Muscle of leg (tissue), 11 donors: ENCODE measurements around the gene MXRA8. TPM values are rescaled to one million over a fixed set of nuclear protein-coding genes. Genes with fewer than 3 reads are reported as not detected.

Source experiments
- DNase-seq: peaks from one replicate; pipeline ENCODE4 v3.0.0; 2013
- H3K27ac ChIP-seq: one replicate; pipeline ENCODE4 v1.5.1; 2013; ENCODE audit warnings: mild to moderate bottlenecking, low read length, control low read depth
- H3K27me3 ChIP-seq: one replicate; pipeline ENCODE4 v1.6.1; 2013; ENCODE audit warnings: low read length; ENCODE audit not compliant: control insufficient read depth, insufficient read depth
- H3K36me3 ChIP-seq: one replicate; pipeline ENCODE4 v1.6.1; 2013; ENCODE audit warnings: low read length; ENCODE audit not compliant: control insufficient read depth, insufficient read depth
- H3K4me1 ChIP-seq: one replicate; pipeline ENCODE4 v1.6.1; 2013; ENCODE audit warnings: low read length; ENCODE audit not compliant: control insufficient read depth, insufficient read depth
- H3K4me3 ChIP-seq: one replicate; pipeline ENCODE4 v1.5.1; 2013; ENCODE audit warnings: low read length, control low read depth
- H3K9me3 ChIP-seq: replicated peaks from 2 replicates; pipeline ENCODE4 v1.6.1; 2013; ENCODE audit warnings: low read depth, low read length; ENCODE audit not compliant: control insufficient read depth
- WGBS: methylation state at CpG from one replicate; pipeline ENCODE4 v1.1.5; 2013; ENCODE audit warnings: missing lambda C conversion rate; ENCODE audit not compliant: insufficient coverage; 5-methylcytosine and 5-hydroxymethylcytosine counted together
- polyA plus RNA-seq, 8 donors: library from polyadenylated mRNA; unstranded; fragments of 120-200 nt; gene quantifications; one replicate each; pipeline versions ENCODE4 v1.2.1 to v1.2.3, GENCODE V29; 2013; ENCODE audit warnings: inconsistent platforms in 1 of 8, low replicate concordance in 1 of 8; ENCODE audit not compliant: insufficient read length in 8 of 8, insufficient read depth in 1 of 8
- total RNA-seq: library from RNA; stranded (reverse); fragments of 120-200 nt; gene quantifications from one replicate; pipeline ENCODE4 v1.2.4, GENCODE V29; 2013

The MXRA8 gene
- total and polyA plus RNA-seq, 9 donors: 56.2 to 113 (median 87.9) TPM

- H3K9me3 ChIP-seq: no peaks in the 10 kb centered on the region
- H3K36me3 ChIP-seq: peaks cover 66% of the 10 kb centered on the region
- 89% methylated on average over 14 of the region's 15 CpGs for WGBS
- H3K4me3 ChIP-seq: no peak overlapping the region
- H3K27ac ChIP-seq: no peak overlapping the region
- no peaks in the 10 kb centered on the region for H3K27me3 ChIP-seq
- no peak for DNase-seq
- H3K4me1 ChIP-seq: peaks cover 14% of the 10 kb centered on the region
Observed at GRCh38 chr1:1314237-1314586, 44.1 kb downstream of the MXRA8 start.

GRCh38 chr1:1313500-1314236 lies 44.7 kb downstream of the MXRA8 start:
- DNase-seq: no peak
- peaks cover 61% of the 10 kb centered on the region for H3K36me3 ChIP-seq
- H3K4me3 ChIP-seq: no peak overlapping the region
- H3K9me3 ChIP-seq: no peaks in the 10 kb centered on the region
- 86% methylated on average over 33 of the region's 37 CpGs for WGBS
- no peaks in the 10 kb centered on the region for H3K27me3 ChIP-seq
- peaks cover 19% of the 10 kb centered on the region for H3K4me1 ChIP-seq
- H3K27ac ChIP-seq: no peak overlapping the region

- Histone ChIP-seq H3K36me3 (peaks cover 56% of the 10 kb centered on the region), H3K4me1 (peaks cover 15% of the 10 kb centered on the region), H3K27me3 (no peaks in the 10 kb centered on the region), H3K9me3 (no peaks in the 10 kb centered on the region), H3K4me3 (no peak overlapping the region), H3K27ac (no peak overlapping the region)
- no peak for DNase-seq
- 89% methylated on average over 44 of the region's 49 CpGs for WGBS
Observed at GRCh38 chr1:1312450-1313314, 45.7 kb downstream of the MXRA8 start.

GRCh38 chr1:1311107-1312104 lies 46.9 kb downstream of the MXRA8 start:
- H3K4me3 ChIP-seq: no peak overlapping the region
- WGBS: 86% methylated on average over 21 of the region's 22 CpGs
- no peak overlapping the region for H3K27ac ChIP-seq
- no peaks in the 10 kb centered on the region for H3K9me3 ChIP-seq
- H3K4me1 ChIP-seq: peaks cover 24% of the 10 kb centered on the region
- DNase-seq: no peak
- peaks cover 54% of the 10 kb centered on the region for H3K36me3 ChIP-seq
- no peaks in the 10 kb centered on the region for H3K27me3 ChIP-seq

GRCh38 chr1:1310476-1311053 lies 47.8 kb downstream of the MXRA8 start:
- no peak for DNase-seq
- 79% methylated on average over 17 of the region's 21 CpGs for WGBS
- Histone ChIP-seq H3K27ac (no peak overlapping the region), H3K9me3 (no peaks in the 10 kb centered on the region), H3K27me3 (no peaks in the 10 kb centered on the region), H3K36me3 (peaks cover 54% of the 10 kb centered on the region), H3K4me1 (peaks cover 32% of the 10 kb centered on the region), H3K4me3 (no peak overlapping the region)

GRCh38 chr1:1310109-1310385 lies 48.3 kb downstream of the MXRA8 start:
- Histone ChIP-seq H3K27ac (no peak overlapping the region), H3K4me1 (peaks cover 37% of the 10 kb centered on the region), H3K4me3 (no peak overlapping the region), H3K36me3 (peaks cover 50% of the 10 kb centered on the region), H3K9me3 (no peaks in the 10 kb centered on the region), H3K27me3 (no peaks in the 10 kb centered on the region)
- DNase-seq: no peak
- WGBS: 80% methylated on average over 3 of the region's 3 CpGs

- no peaks in the 10 kb centered on the region for H3K27me3 ChIP-seq
- peaks cover 44% of the 10 kb centered on the region for H3K36me3 ChIP-seq
- no peaks in the 10 kb centered on the region for H3K9me3 ChIP-seq
- DNase-seq: no peak
- H3K27ac ChIP-seq: no peak overlapping the region
- peaks cover 43% of the 10 kb centered on the region for H3K4me1 ChIP-seq
- peak overlapping the region; percentile 64 for H3K4me3 ChIP-seq
- WGBS: 20% methylated on average over 55 of the region's 57 CpGs
Observed at GRCh38 chr1:1309251-1310108, 48.9 kb downstream of the MXRA8 start.

- under 1% methylated on average over 66 of the region's 66 CpGs for WGBS
- peak overlapping the region; percentile 64 for H3K4me3 ChIP-seq
- H3K27me3 ChIP-seq: no peaks in the 10 kb centered on the region
- H3K9me3 ChIP-seq: no peaks in the 10 kb centered on the region
- H3K27ac ChIP-seq: peak overlapping the region; percentile 42
- peaks cover 39% of the 10 kb centered on the region for H3K36me3 ChIP-seq
- H3K4me1 ChIP-seq: peaks cover 50% of the 10 kb centered on the region
- no peak for DNase-seq
Observed at GRCh38 chr1:1308756-1309250, 49.6 kb downstream of the MXRA8 start.
